ENCODE measurements around the gene RAP1GAP2. TPM values are rescaled to one million over a fixed set of nuclear protein-coding genes. Genes with fewer than 3 reads are reported as not detected.
A peak's percentile ranks its signal among the peaks of the same experiment; 100 is the strongest.

The RAP1GAP2 gene
- total and polyA plus RNA-seq, 7 donors: 4.8 to 14.7 (median 12.5) TPM

DNA sequence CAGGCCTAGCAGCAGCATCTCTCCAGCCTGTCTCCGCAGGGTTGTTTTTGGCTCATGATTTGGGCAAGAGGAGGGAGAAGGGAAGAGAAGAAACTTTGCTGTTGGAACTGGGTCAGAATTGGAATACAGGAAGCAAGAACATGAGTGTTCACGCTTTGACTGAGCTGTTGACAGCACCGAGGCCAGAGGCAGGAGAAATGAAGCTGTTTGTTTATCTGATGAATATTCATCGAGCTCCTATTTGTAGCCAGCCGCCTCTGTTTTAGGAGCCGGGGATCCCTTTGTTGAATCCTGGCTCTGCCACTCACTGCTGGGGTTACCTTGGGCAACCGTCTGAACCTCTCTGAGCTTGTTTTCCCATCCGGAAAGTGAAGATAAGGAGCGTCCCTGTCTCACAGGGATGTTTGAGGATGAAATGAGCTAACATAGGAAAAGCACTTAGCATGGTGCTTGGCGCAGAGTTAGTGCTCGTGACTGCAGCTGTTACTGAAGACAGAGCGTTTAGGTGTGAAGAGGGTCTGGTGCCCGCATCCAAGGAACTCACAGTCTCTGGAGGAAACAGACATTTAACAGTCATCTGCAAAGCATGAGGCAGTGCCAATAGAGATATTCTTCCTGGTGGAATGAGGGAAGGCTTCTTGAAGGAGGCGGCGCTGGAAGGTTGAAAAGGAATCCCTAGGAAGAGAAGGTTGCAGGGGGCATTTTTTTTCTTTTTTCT lies 29.2 kb downstream of the RAP1GAP2 start:
- WGBS, 2 donors: 65 to 78% methylated on average over 15 of the region's 15 CpGs
- Histone ChIP-seq H3K27me3 (no peaks in the 10 kb centered on the region), H3K36me3 (no peaks in the 10 kb centered on the region), H3K4me3 (no peak overlapping the region), H3K27ac (no peak overlapping the region), H3K4me1 (peaks cover 0 to 4% (median 0%) of the 10 kb centered on the region in 4 donors), H3K9me3 (no peaks in the 10 kb centered on the region)
- intact Hi-C loops (cut with DNase I): no loop called here
- no peak for DNase-seq
- TF ChIP-seq EP300 (IDR thresholded peaks at IDR 0.05) (no peak), POLR2AphosphoS5 (IDR thresholded peaks at IDR 0.05) (no peak), POLR2A (IDR thresholded peaks at IDR 0.05) (no peak)
- TF ChIP-seq, protein P1, sequence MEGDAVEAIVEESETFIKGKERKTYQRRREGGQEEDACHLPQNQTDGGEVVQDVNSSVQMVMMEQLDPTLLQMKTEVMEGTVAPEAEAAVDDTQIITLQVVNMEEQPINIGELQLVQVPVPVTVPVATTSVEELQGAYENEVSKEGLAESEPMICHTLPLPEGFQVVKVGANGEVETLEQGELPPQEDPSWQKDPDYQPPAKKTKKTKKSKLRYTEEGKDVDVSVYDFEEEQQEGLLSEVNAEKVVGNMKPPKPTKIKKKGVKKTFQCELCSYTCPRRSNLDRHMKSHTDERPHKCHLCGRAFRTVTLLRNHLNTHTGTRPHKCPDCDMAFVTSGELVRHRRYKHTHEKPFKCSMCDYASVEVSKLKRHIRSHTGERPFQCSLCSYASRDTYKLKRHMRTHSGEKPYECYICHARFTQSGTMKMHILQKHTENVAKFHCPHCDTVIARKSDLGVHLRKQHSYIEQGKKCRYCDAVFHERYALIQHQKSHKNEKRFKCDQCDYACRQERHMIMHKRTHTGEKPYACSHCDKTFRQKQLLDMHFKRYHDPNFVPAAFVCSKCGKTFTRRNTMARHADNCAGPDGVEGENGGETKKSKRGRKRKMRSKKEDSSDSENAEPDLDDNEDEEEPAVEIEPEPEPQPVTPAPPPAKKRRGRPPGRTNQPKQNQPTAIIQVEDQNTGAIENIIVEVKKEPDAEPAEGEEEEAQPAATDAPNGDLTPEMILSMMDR (IDR thresholded peaks at IDR 0.05): no peak

DNA sequence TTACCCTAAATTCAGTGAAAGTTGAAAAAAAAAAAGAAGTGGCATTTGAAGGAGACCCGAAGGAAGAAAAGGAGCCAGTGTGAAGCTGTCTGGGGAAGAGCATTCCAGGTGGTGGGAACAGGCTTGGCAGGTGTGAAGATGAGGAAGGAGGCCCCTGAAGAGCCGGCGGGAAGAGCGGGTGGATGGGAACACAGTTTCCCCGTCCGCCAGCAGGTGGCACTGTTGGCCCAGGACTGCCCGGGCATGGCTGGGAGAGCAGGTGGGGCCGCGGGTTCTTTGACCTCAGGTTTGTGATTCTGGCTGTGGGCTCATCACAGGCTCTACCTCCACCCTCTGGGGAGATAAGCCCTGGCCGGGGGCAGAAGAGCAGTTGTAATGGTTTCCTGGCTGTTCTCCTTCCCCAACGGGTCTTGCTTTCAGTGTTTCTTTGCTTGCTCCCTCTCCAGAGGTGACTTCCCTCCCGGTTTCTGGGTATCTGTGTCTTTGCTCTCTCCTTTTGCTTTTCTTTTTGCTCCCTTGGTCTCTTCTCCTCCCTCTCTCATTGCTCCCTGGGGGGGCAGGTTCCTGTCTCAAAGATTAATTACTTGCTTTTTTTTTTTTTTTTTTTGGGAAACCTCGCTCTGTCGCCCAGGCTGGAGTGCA lies 32.3 kb downstream of the RAP1GAP2 start:
- H3K36me3 ChIP-seq: no peaks in the 10 kb centered on the region
- TF ChIP-seq POLR2AphosphoS5 (IDR thresholded peaks at IDR 0.05) (no peak), POLR2A (IDR thresholded peaks at IDR 0.05) (no peak)
- TF ChIP-seq, protein P1 (IDR thresholded peaks at IDR 0.05): peak; percentile 86 to 93 (median 90)
- intact Hi-C loops (cut with DNase I): loop anchor here (1.0 kb wide), 1 partner anchor 184 kb away; no protein-coding TSS in a partner anchor
- H3K27me3 ChIP-seq: no peaks in the 10 kb centered on the region
- peaks cover 0 to 4% (median 0%) of the 10 kb centered on the region in 4 donors for H3K4me1 ChIP-seq
- no peaks in the 10 kb centered on the region for H3K9me3 ChIP-seq
- no peak overlapping the region for H3K27ac ChIP-seq
- 13 to 18% methylated on average over 14 of the region's 14 CpGs for WGBS, 2 donors
- no peak overlapping the region for H3K4me3 ChIP-seq
- peak; percentile 76 for DNase-seq

DNA sequence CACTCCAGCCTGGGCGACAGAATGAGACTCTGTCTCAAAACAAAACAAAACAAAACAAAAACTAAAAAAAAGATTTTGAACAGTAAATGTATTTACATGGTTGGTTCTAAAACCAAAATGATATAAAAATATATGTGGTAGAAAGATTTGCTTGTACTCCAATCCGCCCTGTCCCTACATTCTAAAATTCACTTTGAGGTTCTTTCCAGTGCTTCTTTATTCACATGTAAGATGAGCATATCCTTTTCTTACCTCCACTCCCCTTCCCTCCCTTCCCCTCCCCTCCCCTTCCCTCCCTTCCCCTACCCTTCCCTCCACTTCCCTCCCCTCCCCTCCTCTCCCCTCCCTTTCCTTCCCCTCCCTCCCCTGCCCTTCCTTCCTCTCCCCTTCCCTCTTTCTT lies 34.4 kb downstream of the RAP1GAP2 start:
- TF ChIP-seq EP300 (IDR thresholded peaks at IDR 0.05) (no peak), POLR2AphosphoS5 (IDR thresholded peaks at IDR 0.05) (no peak), POLR2A (IDR thresholded peaks at IDR 0.05) (no peak)
- TF ChIP-seq, protein P1 (IDR thresholded peaks at IDR 0.05): no peak
- Histone ChIP-seq H3K4me3 (no peak overlapping the region), H3K27ac (no peak overlapping the region), H3K36me3 (no peaks in the 10 kb centered on the region), H3K27me3 (no peaks in the 10 kb centered on the region), H3K4me1 (peaks cover 0 to 4% (median 0%) of the 10 kb centered on the region in 4 donors), H3K9me3 (no peaks in the 10 kb centered on the region)
- intact Hi-C loops (cut with DNase I): no loop called here
- DNase-seq: no peak
- 46 to 50% methylated on average over 2 of the region's 2 CpGs for WGBS, 2 donors

DNA sequence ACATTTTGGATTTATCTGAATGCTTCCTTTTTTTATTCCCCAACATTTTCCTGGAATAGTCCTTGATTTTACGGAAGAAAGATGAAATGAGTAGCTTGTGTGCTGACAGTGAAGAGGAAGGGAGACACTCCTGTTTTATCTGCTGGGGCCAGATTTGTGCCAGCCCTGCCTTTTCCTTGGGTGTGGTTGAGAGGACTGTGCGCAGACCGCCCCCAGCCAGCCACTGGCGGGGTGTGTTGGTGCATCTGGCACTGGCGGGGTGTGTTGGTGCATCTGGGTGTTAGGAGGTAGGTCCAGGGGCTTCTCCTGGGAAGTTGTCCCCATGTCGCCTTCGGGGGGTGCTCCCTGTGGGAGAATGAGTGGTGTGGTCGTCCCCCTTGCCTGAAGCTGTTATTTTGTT lies 39.5 kb downstream of the RAP1GAP2 start:
- Histone ChIP-seq H3K4me3 (no peak overlapping the region), H3K27me3 (no peaks in the 10 kb centered on the region), H3K36me3 (no peaks in the 10 kb centered on the region), H3K9me3 (no peaks in the 10 kb centered on the region), H3K4me1 (no peaks in the 10 kb centered on the region), H3K27ac (no peak overlapping the region)
- DNase-seq: no peak
- WGBS, 2 donors: 82 to 84% methylated on average over 8 of the region's 8 CpGs
- TF ChIP-seq, protein P1 (IDR thresholded peaks at IDR 0.05): no peak
- TF ChIP-seq EP300 (IDR thresholded peaks at IDR 0.05) (no peak), POLR2AphosphoS5 (IDR thresholded peaks at IDR 0.05) (no peak), POLR2A (IDR thresholded peaks at IDR 0.05) (no peak)
- intact Hi-C loops (cut with DNase I): no loop called here

Measured in sigmoid colon (tissue), 7 donors.